COLO829 (cell line): ENCODE results near the gene GIPC2.
"Not testable (repeated sequence)": the region's sequence is repeated elsewhere in the genome, so short reads cannot be mapped to it uniquely, and the experiment has no call there.

Source experiments
- DNase-seq: peaks from one replicate; pipeline ENCODE4 v3.0.0; 2012; ENCODE audit warnings: low spot score

GIPC2 gene

GRCh38 chr1:78038071-78038470, 7.7 kb upstream of the GIPC2 start:
- DNase-seq, result no peak

- no peak for DNase-seq
Observed at GRCh38 chr1:78038491-78038939, 7.3 kb upstream of the GIPC2 start.

- DNase-seq, result no peak
Observed at GRCh38 chr1:78040484-78041089, 5.2 kb upstream of the GIPC2 start.

GRCh38 chr1:78043436-78043835, 2.3 kb upstream of the GIPC2 start:
- DNase-seq, result no peak

GRCh38 chr1:78044796-78045562, 787 bp upstream of the GIPC2 start:
- DNase-seq, result no peak

GRCh38 chr1:78045563-78045925, 222 bp upstream of the GIPC2 start:
- no peak for DNase-seq

GRCh38 chr1:78047106-78047505, 1.3 kb downstream of the GIPC2 start:
- no peak for DNase-seq

- DNase-seq, result no peak
Observed at GRCh38 chr1:78047631-78048030, 1.9 kb downstream of the GIPC2 start.

- no peak for DNase-seq
Observed at GRCh38 chr1:78048446-78048845, 2.7 kb downstream of the GIPC2 start.

GRCh38 chr1:78049396-78049795, 3.6 kb downstream of the GIPC2 start:
- no peak for DNase-seq

- no peak for DNase-seq
Observed at GRCh38 chr1:78051005-78051404, 5.2 kb downstream of the GIPC2 start.

- no peak for DNase-seq
Observed at GRCh38 chr1:78052685-78053405, 7.1 kb downstream of the GIPC2 start.

GRCh38 chr1:78053498-78053897, 7.7 kb downstream of the GIPC2 start:
- no peak for DNase-seq

- no peak for DNase-seq
Observed at GRCh38 chr1:78054559-78054958, 8.8 kb downstream of the GIPC2 start.

GRCh38 chr1:78054972-78055371, 9.2 kb downstream of the GIPC2 start:
- no peak for DNase-seq

- no peak for DNase-seq
Observed at GRCh38 chr1:78055565-78056132, 9.9 kb downstream of the GIPC2 start.

GRCh38 chr1:78058670-78059069, 12.9 kb downstream of the GIPC2 start:
- no peak for DNase-seq

GRCh38 chr1:78060857-78061563, 15.2 kb downstream of the GIPC2 start:
- no peak for DNase-seq

GRCh38 chr1:78061825-78062523, 16.2 kb downstream of the GIPC2 start:
- DNase-seq, result no peak

GRCh38 chr1:78064886-78065285, 19.1 kb downstream of the GIPC2 start:
- DNase-seq, result not testable (repeated sequence)

GRCh38 chr1:78068681-78069283, 23.0 kb downstream of the GIPC2 start:
- DNase-seq, result no peak
